Mammary epithelial cell (primary cell): Measurements from ENCODE around the gene LPIN2.

ENCODE experiments used
- CTCF ChIP-seq, 2 donors: IDR thresholded peaks in 1 of 2; conservative IDR thresholded peaks in 1 of 2; 2 replicates each; pipeline ENCODE4 v1.5.1; 2011 to 2012; ENCODE audit warnings: inconsistent platforms in 2 of 2, low read length in 2 of 2, mild to moderate bottlenecking in 2 of 2, control low read depth in 1 of 2, low read depth in 1 of 2; ENCODE audit not compliant: insufficient read depth in 1 of 2; ENCODE audit errors: extremely low read depth in 1 of 2
- EZH2 ChIP-seq: IDR thresholded peaks from 2 replicates; pipeline ENCODE4 v1.6.1; 2012; ENCODE audit warnings: low read length, inconsistent platforms, borderline replicate concordance

GRCh38 chr18:3044931-3045698, 32.2 kb upstream of the LPIN2 start:
- TF ChIP-seq CTCF (conservative IDR thresholded peaks at IDR 0.05 in 1 of 2, IDR thresholded peaks at IDR 0.05 in 1 of 2; ENCODE audit: extremely low read depth in 1 of 2, insufficient read depth in 1 of 2, low read depth in 1 of 2, low read length in 2 of 2) = no peak
- no peak for TF ChIP-seq EZH2
